ENCODE data around the gene AMIGO1. TPM values are rescaled to one million over a fixed set of nuclear protein-coding genes. Genes with fewer than 3 reads are reported as not detected.

The AMIGO1 gene
- total and polyA plus RNA-seq, 2 of the 8 experiments (the other 6 are each of a cell fraction or from before 2014, with no cell fraction given), result 1.5 to 2.7 TPM

DNA sequence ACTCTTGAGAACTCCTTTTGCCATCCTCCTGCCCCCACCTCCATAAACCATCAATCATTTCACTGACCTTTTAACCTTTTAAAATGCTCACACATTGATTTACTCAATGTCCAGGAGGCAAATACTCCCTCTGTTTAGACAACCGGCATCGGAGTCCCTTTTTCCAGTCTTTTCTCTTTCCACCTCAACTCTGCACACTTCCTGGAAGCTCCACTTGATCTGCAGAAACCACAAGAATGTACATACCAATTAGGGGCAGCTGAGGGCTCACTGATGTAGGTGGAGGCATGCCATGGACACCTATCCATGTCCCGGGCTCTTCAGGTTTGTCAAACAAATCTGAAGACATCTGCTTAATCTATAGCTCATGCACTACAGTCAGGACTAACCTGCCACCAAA lies 5.3 kb upstream of the AMIGO1 start:
- Histone ChIP-seq H3K27ac (ENCODE audit: low read depth, low read length) (no peak overlapping the region), H4K20me1 (replicated peaks in 1 of 2; ENCODE audit: control insufficient read depth in 1 of 2, insufficient read depth in 2 of 2, low read length in 2 of 2) (no peaks in the 10 kb centered on the region), H3K14ac (ENCODE audit: insufficient read length) (no peak overlapping the region), H2AK5ac (ENCODE audit: low read depth, low read length) (no peak overlapping the region), H2BK5ac (ENCODE audit: low read depth, low read length) (no peak overlapping the region), H3K9ac (replicated peaks in 1 of 4; ENCODE audit: extremely low read depth in 1 of 4, low read depth in 3 of 4, low read length in 3 of 4) (no peak overlapping the region), H4K91ac (replicated peaks; ENCODE audit: insufficient read length, low read length) (no peak overlapping the region), H4K8ac (ENCODE audit: extremely low read depth, insufficient read depth, low read length) (no peak overlapping the region), H3K23ac (ENCODE audit: insufficient read length) (no peak overlapping the region), H3K36me3 (ENCODE audit: control insufficient read depth in 2 of 4, insufficient read depth in 4 of 4, low read length in 3 of 4) (no peaks in the 10 kb centered on the region), H2AFZ (ENCODE audit: low read length) (no peak overlapping the region), H3K4ac (replicated peaks; ENCODE audit: insufficient read length, low read depth, low read length) (no peak overlapping the region), H3K4me2 (ENCODE audit: insufficient read depth in 1 of 2, low read depth in 2 of 2, low read length in 2 of 2) (no peak overlapping the region), H3K23me2 (ENCODE audit: low read depth, low read length) (peaks cover 6% of the 10 kb centered on the region), H3K4me1 (replicated peaks in 1 of 4; ENCODE audit: control insufficient read depth in 3 of 4, insufficient read depth in 4 of 4, low read length in 3 of 4) (peaks cover 0 to 5% (median 3%) of the 10 kb centered on the region in 4 experiments; a peak in 1 of 7 replicates), H2BK20ac (ENCODE audit: low read length) (no peak overlapping the region), H3K79me1 (ENCODE audit: low read depth, low read length) (no peaks in the 10 kb centered on the region), H2BK120ac (replicated peaks; ENCODE audit: low read depth, low read length) (no peak overlapping the region), H4K5ac (ENCODE audit: insufficient read length, low read depth, low read length) (no peak overlapping the region), H3K79me2 (ENCODE audit: control insufficient read depth in 1 of 2, insufficient read depth in 2 of 2, low read length in 2 of 2) (no peaks in the 10 kb centered on the region), H3K56ac (replicated peaks; ENCODE audit: insufficient read length, low read depth, low read length) (no peak overlapping the region), H3K9me3 (ENCODE audit: insufficient read depth in 2 of 2, low read depth in 1 of 2, low read length in 1 of 2) (no peaks in the 10 kb centered on the region), H3K18ac (ENCODE audit: extremely low read depth, low read length) (no peak overlapping the region), H2BK12ac (ENCODE audit: low read depth, low read length) (no peak overlapping the region), H2BK15ac (ENCODE audit: low read length) (no peak overlapping the region), H3K4me3 (ENCODE audit: extremely low read depth in 1 of 4, insufficient read depth in 2 of 4, low read depth in 3 of 4, low read length in 4 of 4) (no peak overlapping the region), H3K27me3 (replicated peaks in 1 of 4; ENCODE audit: control insufficient read depth in 3 of 4, extremely low read depth in 1 of 4, insufficient read depth in 3 of 4, low read length in 3 of 4) (peaks cover 0 to 15% (median 7%) of the 10 kb centered on the region in 4 experiments; a peak in 6 of 7 replicates)
- ChIA-PET POLR2A (ENCODE audit: partially characterized antibody) (no interaction called here), CTCF (ENCODE audit: partially characterized antibody) (interaction anchor here (0.6 to 43.7 kb wide), 4 partner anchors 19 to 164 kb away, joined by 3 to 1755 read pairs (median 334); partner anchors contain the start of genes ATXN7L2, CYB561D1 and GPR61)
- 95% methylated on average over 3 of the region's 3 CpGs; no CpG with 5 or more reads in 1 of the 2 experiments for WGBS, 2 experiments (ENCODE audit: extremely low coverage in 1 of 2, insufficient coverage in 1 of 2, insufficient read length in 1 of 2, insufficient replicate concordance in 2 of 2, low coverage in 1 of 2, low lambda C conversion rate in 2 of 2, missing lambda C conversion rate in 1 of 2)
- FAIRE-seq (no peak), DNase-seq (ENCODE audit: low read depth in 1 of 2, low spot score in 2 of 2) (no peak)
- no peak for TF ChIP-seq CHD2 (IDR thresholded peaks at IDR 0.05; ENCODE audit: low read length)
- TF ChIP-seq, protein P1, sequence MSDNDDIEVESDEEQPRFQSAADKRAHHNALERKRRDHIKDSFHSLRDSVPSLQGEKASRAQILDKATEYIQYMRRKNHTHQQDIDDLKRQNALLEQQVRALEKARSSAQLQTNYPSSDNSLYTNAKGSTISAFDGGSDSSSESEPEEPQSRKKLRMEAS (IDR thresholded peaks at IDR 0.05), result no peak
- TF ChIP-seq ATF3 (IDR thresholded peaks at IDR 0.05; ENCODE audit: insufficient read depth, low read depth, low read length), result no peak
- no peak for TF ChIP-seq EZH2 (IDR thresholded peaks at IDR 0.05; ENCODE audit: low read depth, low read length, severe bottlenecking)
- TF ChIP-seq CBX8 (IDR thresholded peaks at IDR 0.05; ENCODE audit: borderline replicate concordance, low read depth, low read length), result no peak
- TF ChIP-seq SIN3A (conservative IDR thresholded peaks at IDR 0.05 in 1 of 2, IDR thresholded peaks at IDR 0.05 in 1 of 2; ENCODE audit: low read depth in 1 of 2, low read length in 2 of 2), result no peak
- TF ChIP-seq GTF2F1 (IDR thresholded peaks at IDR 0.05; ENCODE audit: borderline replicate concordance, low read depth, low read length), result no peak
- TF ChIP-seq PHF8 (conservative IDR thresholded peaks at IDR 0.05; ENCODE audit: low read depth, low read length), result no peak
